K562 (cell line): ENCODE results near the gene UBE2G2. TPM values are rescaled to one million over a fixed set of nuclear protein-coding genes. Genes with fewer than 3 reads are reported as not detected.

ENCODE experiments used
- CC2D1A ChIP-seq: fragments of 450-650 bp; IDR thresholded peaks from 2 replicates; pipeline ENCODE4 v1.6.1; 2017; ENCODE audit warnings: mild to moderate bottlenecking
- MNT ChIP-seq, 2 experiments: fragments of 450-650 bp; conservative IDR thresholded peaks; 2 replicates each; pipeline ENCODE4 v1.6.1; 2017; ENCODE audit warnings: mild to moderate bottlenecking in 2 of 2, moderate library complexity in 2 of 2
- MTA3 ChIP-seq: fragments of 450-650 bp; formaldehyde crosslinking; IDR thresholded peaks from 2 replicates; pipeline ENCODE4 v1.6.1; 2017; ENCODE audit warnings: mild to moderate bottlenecking, borderline replicate concordance
- RAD21 ChIP-seq, 2 experiments: fragments of 250-450 bp in 1 of 2; fragments of 450-650 bp in 1 of 2; sonication (Bioruptor Pico) in 1 of 2; formaldehyde crosslinking in 1 of 2; IDR thresholded peaks in 1 of 2; conservative IDR thresholded peaks in 1 of 2; 2 replicates each; pipeline versions ENCODE4 v1.4.0 to v1.8.0; 2020 to 2022; ENCODE audit warnings: mild to moderate bottlenecking in 2 of 2, moderate library complexity in 1 of 2
- RB1 ChIP-seq: fragments of 450-650 bp; IDR thresholded peaks from 2 replicates; pipeline ENCODE4 v1.6.1; 2017; ENCODE audit warnings: low read depth, mild to moderate bottlenecking
- SMARCE1 ChIP-seq: fragments of 450-650 bp; IDR thresholded peaks from 2 replicates; pipeline ENCODE4 v1.7.1; 2016; ENCODE audit warnings: mild to moderate bottlenecking
- SRF ChIP-seq, 2 experiments: fragments of 250-450, 450-650 bp in 1 of 2; sonication (Bioruptor Pico) in 1 of 2; sonication (generic) in 1 of 2; formaldehyde crosslinking; IDR thresholded peaks; 2 replicates each; pipeline versions ENCODE4 v1.5.0 to v1.5.1; 2020 to 2022; ENCODE audit warnings: mild to moderate bottlenecking in 1 of 2, missing genetic modification reagents in 1 of 2
- TRIM28 ChIP-seq: fragments of 450-650 bp; IDR thresholded peaks from 2 replicates; pipeline ENCODE4 v1.6.1; 2017
- ZBTB33 ChIP-seq: sonication (generic); formaldehyde crosslinking; IDR thresholded peaks from 2 replicates; pipeline ENCODE4 v1.8.1; 2023; ENCODE audit warnings: mild to moderate bottlenecking, missing genetic modification reagents
- polyA plus RNA-seq, 8 experiments: library from polyadenylated mRNA; depleted of rRNA in 4 of 8; stranded (reverse) in 5 of 8; unstranded in 3 of 8; fragments of >200 nt; fragmentation: Nextera tagmentation in 2 of 8; fragmentation: Illumina TruSeq in 1 of 8; extraction: Ambion mirVana in 2 of 8; extraction: Trizol in 1 of 8; gene quantifications; 2 replicates each; pipeline versions ENCODE4 v1.2.1 to v1.2.3, GENCODE V29; 2011 to 2014; ENCODE audit warnings: inconsistent platforms in 1 of 8, missing spikeins in 1 of 8
- total RNA-seq, 7 experiments: library from RNA; depleted of rRNA in 6 of 7; stranded (reverse); fragments of >200 nt in 6 of 7; fragmentation: Illumina TruSeq in 2 of 7; extraction: Trizol in 2 of 7; gene quantifications; 2 replicates each; pipeline versions ENCODE4 v1.2.1 to v1.2.3, GENCODE V29; 2011 to 2021; ENCODE audit warnings: low replicate concordance in 1 of 7
- TF ChIP-seq, protein P1 (sequence below): IDR thresholded peaks from 2 replicates; pipeline ENCODE4 v1.6.1; 2012; ENCODE audit warnings: low read depth, low read length, improper control_type of control experiment, borderline replicate concordance
- TF ChIP-seq, protein P2 (sequence below), 2 experiments: fragments of 450-650 bp; formaldehyde crosslinking in 1 of 2; IDR thresholded peaks; 2 replicates each; pipeline versions ENCODE4 v1.4.0 to v1.6.1; 2014 to 2020; ENCODE audit warnings: mild to moderate bottlenecking in 2 of 2, borderline replicate concordance in 1 of 2, low read depth in 1 of 2

UBE2G2 gene
- total and polyA plus RNA-seq, 9 of the 15 experiments (the other 6 are each of a cell fraction or from before 2014, with no cell fraction given), result 47.5 to 225 (median 140) TPM

DNA sequence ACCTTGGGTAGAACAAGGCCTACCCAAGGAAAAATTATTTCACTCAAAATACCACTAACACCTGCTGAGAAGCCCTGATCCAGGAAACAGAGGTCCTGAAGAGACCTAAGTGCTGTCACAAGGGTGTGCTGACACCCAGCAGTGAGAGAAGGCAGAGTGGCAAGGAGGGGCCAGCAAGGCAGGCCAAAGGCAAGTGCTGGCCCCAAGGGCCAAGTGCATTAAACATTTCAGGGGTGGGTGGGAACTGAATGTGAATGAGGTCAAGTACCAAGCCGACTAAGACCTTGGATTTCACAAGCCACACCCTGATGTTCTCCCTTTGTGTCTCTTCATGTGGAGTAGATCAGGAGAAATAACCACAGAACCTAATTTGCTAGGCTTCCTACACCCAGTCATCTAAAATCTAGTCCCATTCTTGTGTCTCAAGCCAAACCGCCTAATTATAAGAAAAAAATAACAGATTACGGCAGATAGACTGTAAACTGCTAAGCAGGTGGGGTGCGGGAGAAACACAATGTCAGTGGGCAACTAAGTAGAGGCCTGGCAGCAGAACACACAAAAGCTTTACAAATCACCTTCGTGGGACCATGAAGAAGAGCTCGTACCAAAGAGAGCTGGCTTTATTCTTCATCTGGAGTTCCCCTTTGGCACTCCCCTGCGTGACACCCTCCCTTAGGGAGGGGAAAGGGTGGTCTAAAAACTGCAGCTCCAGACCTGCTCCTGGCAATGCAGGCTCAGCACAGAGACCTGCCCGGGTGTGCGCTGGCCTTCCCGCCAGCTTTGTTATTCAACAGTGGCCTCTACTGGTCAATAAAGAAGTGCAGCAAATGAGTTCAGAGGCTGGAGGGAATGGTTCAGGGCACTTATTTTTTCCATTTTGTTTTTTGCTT, 8.7 kb downstream of the UBE2G2 start (continued):
- TF ChIP-seq, protein P1, sequence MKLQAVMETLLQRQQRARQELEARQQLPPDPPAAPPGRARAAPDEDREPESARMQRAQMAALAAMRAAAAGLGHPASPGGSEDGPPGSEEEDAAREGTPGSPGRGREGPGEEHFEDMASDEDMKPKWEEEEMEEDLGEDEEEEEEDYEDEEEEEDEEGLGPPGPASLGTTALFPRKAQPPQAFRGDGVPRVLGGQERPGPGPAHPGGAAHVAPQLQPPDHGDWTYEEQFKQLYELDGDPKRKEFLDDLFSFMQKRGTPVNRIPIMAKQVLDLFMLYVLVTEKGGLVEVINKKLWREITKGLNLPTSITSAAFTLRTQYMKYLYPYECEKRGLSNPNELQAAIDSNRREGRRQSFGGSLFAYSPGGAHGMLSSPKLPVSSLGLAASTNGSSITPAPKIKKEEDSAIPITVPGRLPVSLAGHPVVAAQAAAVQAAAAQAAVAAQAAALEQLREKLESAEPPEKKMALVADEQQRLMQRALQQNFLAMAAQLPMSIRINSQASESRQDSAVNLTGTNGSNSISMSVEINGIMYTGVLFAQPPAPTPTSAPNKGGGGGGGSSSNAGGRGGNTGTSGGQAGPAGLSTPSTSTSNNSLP, result 0 out of 2 replicates have a peak, but pooled peaks have one; percentile 40
- TF ChIP-seq ZBTB33 (peak; percentile 39; the same call in 1 of the 2 replicates), CC2D1A (0 out of 2 replicates have a peak, but pooled peaks have one; percentile 19), SMARCE1 (peak; percentile 63; the same call in 1 of the 2 replicates), MNT (conservative IDR thresholded peaks at IDR 0.05) (0 out of 4 replicates have a peak, but pooled peaks of 1 of the 2 experiments have one; percentile 28), SRF (CRISPR knock-in tag; IDR thresholded peaks at IDR 0.05) (no peak), MTA3 (no peak), RAD21 (CRISPR knock-in tag; conservative IDR thresholded peaks at IDR 0.05 in 1 of 2, IDR thresholded peaks at IDR 0.05 in 1 of 2) (peak; percentile 83 to 85), TRIM28 (no peak), RB1 (peak; percentile 70)
- TF ChIP-seq, protein P2, sequence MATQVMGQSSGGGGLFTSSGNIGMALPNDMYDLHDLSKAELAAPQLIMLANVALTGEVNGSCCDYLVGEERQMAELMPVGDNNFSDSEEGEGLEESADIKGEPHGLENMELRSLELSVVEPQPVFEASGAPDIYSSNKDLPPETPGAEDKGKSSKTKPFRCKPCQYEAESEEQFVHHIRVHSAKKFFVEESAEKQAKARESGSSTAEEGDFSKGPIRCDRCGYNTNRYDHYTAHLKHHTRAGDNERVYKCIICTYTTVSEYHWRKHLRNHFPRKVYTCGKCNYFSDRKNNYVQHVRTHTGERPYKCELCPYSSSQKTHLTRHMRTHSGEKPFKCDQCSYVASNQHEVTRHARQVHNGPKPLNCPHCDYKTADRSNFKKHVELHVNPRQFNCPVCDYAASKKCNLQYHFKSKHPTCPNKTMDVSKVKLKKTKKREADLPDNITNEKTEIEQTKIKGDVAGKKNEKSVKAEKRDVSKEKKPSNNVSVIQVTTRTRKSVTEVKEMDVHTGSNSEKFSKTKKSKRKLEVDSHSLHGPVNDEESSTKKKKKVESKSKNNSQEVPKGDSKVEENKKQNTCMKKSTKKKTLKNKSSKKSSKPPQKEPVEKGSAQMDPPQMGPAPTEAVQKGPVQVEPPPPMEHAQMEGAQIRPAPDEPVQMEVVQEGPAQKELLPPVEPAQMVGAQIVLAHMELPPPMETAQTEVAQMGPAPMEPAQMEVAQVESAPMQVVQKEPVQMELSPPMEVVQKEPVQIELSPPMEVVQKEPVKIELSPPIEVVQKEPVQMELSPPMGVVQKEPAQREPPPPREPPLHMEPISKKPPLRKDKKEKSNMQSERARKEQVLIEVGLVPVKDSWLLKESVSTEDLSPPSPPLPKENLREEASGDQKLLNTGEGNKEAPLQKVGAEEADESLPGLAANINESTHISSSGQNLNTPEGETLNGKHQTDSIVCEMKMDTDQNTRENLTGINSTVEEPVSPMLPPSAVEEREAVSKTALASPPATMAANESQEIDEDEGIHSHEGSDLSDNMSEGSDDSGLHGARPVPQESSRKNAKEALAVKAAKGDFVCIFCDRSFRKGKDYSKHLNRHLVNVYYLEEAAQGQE (IDR thresholded peaks at IDR 0.05; ENCODE audit: borderline replicate concordance), result peak; percentile 65; the same call in 1 of the 2 replicates
- TF ChIP-seq, protein P2 (CRISPR knock-in tag; IDR thresholded peaks at IDR 0.05; ENCODE audit: low read depth), result no peak
